WERI-Rb-1 (cell line): Measurements from ENCODE around the gene RHPN2.

Source experiments
- DNase-seq: peaks from one replicate; pipeline ENCODE4 v3.0.0-alpha.2; 2020
- H3K27ac ChIP-seq: fragments of 250-450 bp; sonication (Bioruptor Pico); 2 replicates; pipeline ENCODE4 v1.5.1; 2020; ENCODE audit warnings: mild to moderate bottlenecking, moderate library complexity
- H3K27me3 ChIP-seq: fragments of 250-450 bp; sonication (Bioruptor Pico); 2 replicates; pipeline ENCODE4 v1.5.1; 2021; ENCODE audit warnings: mild to moderate bottlenecking, low read depth, moderate library complexity; ENCODE audit not compliant: insufficient read depth, severe bottlenecking
- H3K36me3 ChIP-seq: fragments of 250-450 bp; sonication (Bioruptor Pico); 2 replicates; pipeline ENCODE4 v1.5.1; 2020; ENCODE audit warnings: mild to moderate bottlenecking, moderate library complexity
- H3K4me3 ChIP-seq: 2 replicates; pipeline ENCODE4 v1.5.1; 2011; ENCODE audit warnings: low read depth, mild to moderate bottlenecking, control low read depth, low read length
- H3K9me3 ChIP-seq: fragments of 250-450 bp; sonication (Bioruptor Pico); 2 replicates; pipeline ENCODE4 v1.5.1; 2021; ENCODE audit warnings: mild to moderate bottlenecking, moderate library complexity; ENCODE audit not compliant: severe bottlenecking
- TF ChIP-seq, protein P1 (sequence below): IDR thresholded peaks from 2 replicates; pipeline ENCODE4 v1.5.1; 2011; ENCODE audit warnings: low read depth, mild to moderate bottlenecking, control low read depth, inconsistent platforms, low read length

Gene RHPN2

DNA sequence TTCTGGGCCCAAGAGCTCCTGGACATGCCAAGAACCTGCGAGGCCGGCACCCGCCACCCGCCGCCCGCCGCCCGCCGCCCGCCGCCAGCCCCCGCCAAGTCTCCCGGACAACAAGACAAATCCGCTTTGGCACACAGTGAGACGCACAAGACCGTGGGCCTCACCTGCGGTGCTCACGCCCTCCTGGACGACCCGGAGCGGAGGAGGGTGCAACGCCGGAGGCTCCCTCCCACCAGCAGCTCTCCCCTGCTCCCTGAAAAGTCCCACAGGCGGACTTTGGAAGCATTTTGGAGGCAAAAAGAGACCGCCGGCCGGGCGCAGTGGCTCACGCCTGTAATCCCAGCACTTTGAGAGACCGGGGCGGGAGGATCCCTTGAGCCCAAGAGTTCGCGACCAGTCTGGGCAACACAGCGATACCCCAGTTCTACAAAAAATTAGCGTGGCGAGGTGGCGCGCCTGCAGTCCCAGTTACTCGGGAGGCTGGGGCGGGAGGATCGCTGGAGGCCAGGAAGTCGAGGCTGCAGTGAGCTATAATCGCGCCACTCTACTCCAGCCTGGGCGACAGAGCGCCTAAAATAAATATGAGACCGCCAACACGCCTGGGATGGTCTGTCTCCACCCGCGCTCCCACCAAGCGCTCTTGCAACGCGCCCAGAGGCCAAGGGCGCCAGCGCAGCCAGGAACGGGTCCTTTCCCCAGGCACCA is 783 bp downstream of the RHPN2 start:
- no peaks in the 10 kb centered on the region for H3K9me3 ChIP-seq
- H3K36me3 ChIP-seq: no peaks in the 10 kb centered on the region
- H3K4me3 ChIP-seq: peak overlapping the region; percentile 93
- no peaks in the 10 kb centered on the region for H3K27me3 ChIP-seq
- H3K27ac ChIP-seq: peak overlapping the region; percentile 49
- peak; percentile 63 for DNase-seq
- TF ChIP-seq, protein P1, sequence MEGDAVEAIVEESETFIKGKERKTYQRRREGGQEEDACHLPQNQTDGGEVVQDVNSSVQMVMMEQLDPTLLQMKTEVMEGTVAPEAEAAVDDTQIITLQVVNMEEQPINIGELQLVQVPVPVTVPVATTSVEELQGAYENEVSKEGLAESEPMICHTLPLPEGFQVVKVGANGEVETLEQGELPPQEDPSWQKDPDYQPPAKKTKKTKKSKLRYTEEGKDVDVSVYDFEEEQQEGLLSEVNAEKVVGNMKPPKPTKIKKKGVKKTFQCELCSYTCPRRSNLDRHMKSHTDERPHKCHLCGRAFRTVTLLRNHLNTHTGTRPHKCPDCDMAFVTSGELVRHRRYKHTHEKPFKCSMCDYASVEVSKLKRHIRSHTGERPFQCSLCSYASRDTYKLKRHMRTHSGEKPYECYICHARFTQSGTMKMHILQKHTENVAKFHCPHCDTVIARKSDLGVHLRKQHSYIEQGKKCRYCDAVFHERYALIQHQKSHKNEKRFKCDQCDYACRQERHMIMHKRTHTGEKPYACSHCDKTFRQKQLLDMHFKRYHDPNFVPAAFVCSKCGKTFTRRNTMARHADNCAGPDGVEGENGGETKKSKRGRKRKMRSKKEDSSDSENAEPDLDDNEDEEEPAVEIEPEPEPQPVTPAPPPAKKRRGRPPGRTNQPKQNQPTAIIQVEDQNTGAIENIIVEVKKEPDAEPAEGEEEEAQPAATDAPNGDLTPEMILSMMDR: no peak

DNA sequence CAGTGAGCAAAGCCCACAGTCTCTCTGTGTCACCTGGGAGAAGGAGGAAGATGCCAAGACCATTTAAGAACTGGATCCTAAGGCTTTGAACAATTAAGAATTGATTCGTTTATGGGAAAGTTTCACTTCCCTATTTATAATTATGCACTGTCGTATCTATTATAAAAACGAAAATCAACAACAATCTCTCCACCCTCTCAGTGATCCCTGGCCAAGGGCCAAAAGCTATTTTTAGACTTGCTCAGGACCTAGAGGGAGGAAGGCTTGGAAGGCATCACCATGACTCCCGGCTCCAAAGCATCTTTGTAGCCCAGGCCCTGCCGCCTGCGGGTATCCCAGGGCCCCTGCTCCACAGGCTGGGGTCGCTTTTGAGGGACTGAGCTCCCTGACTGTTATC is 1.3 kb downstream of the RHPN2 start:
- peaks cover 3% of the 10 kb centered on the region; the same call in 1 of the 2 replicates for H3K36me3 ChIP-seq
- H3K4me3 ChIP-seq: peak overlapping the region; percentile 93
- TF ChIP-seq, protein P1: no peak
- no peaks in the 10 kb centered on the region for H3K9me3 ChIP-seq
- DNase-seq: peak; percentile 15
- no peaks in the 10 kb centered on the region for H3K27me3 ChIP-seq
- no peak overlapping the region for H3K27ac ChIP-seq

DNA sequence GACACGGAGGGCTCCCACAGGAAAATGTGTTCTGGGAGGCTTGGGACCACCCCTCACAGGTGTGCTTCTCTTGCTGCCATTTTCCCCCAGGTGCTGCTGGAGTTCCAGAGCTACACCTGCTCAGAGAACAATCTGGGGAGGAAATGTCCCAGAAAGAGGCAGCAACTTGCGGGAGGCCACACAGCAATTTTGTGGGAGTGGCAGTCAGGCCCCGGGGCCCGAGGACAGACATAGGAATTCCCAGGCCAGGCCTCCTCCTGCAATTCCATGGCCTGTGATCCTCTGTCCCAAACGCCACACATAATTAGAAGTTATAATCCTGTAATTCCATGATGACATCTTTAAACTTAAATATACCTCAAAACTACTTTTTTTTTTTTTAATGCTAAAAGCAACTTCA is 1.8 kb downstream of the RHPN2 start:
- TF ChIP-seq, protein P1: no peak
- no peak for DNase-seq

DNA sequence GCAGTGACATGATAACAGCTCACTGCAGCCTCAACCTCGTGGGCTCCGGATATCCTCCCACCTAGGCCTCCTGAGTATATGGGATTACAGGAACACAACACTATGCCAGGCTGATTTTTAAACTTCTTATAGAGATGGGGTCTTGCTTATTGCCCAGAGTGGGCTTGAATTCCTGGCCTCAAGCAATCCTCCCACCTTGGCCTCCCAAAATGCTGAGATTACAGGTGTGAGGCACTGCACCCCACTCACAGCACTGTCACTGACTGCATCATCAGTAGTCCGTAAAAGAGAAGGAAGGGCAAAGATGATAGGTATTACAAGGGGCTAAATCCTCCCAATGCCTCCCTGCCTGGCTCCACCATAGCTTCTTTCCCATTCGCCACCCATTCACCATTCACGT is 4.1 kb downstream of the RHPN2 start:
- DNase-seq: no peak
- H3K36me3 ChIP-seq: peaks cover 3% of the 10 kb centered on the region
- H3K27ac ChIP-seq: no peak overlapping the region
- H3K9me3 ChIP-seq: no peaks in the 10 kb centered on the region
- H3K4me3 ChIP-seq: no peak overlapping the region
- TF ChIP-seq, protein P1: no peak
- no peaks in the 10 kb centered on the region for H3K27me3 ChIP-seq

More for the DNA sequence above, 1.8 kb downstream of the RHPN2 start:
- peak overlapping the region; percentile 93 for H3K4me3 ChIP-seq
- no peaks in the 10 kb centered on the region for H3K9me3 ChIP-seq
- H3K27me3 ChIP-seq: no peaks in the 10 kb centered on the region
- H3K27ac ChIP-seq: no peak overlapping the region
- H3K36me3 ChIP-seq: peaks cover 3% of the 10 kb centered on the region

DNA sequence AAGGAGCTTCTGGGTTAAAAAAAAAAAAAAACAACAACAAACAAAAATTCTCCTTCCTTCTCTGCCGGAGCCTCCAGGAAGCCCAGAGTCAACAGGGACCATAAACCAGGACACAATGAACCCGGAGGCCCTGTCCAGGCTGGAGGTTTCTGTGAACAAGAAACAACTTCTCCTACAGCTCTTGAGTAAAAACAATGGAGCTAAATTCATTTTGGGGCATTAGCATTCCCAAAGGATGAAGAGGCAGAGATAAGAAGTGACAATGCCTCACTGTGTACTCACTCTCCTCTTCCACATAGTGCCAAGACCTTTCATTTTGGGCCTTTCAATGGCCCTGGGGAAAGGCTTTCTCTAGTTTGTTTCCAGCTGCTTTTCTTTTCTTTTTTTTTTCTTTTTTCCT is 9.0 kb downstream of the RHPN2 start:
- H3K36me3 ChIP-seq: peaks cover 25% of the 10 kb centered on the region
- TF ChIP-seq, protein P1: no peak
- H3K27ac ChIP-seq: no peak overlapping the region
- H3K9me3 ChIP-seq: no peaks in the 10 kb centered on the region
- no peak overlapping the region for H3K4me3 ChIP-seq
- DNase-seq: no peak
- no peaks in the 10 kb centered on the region for H3K27me3 ChIP-seq

DNA sequence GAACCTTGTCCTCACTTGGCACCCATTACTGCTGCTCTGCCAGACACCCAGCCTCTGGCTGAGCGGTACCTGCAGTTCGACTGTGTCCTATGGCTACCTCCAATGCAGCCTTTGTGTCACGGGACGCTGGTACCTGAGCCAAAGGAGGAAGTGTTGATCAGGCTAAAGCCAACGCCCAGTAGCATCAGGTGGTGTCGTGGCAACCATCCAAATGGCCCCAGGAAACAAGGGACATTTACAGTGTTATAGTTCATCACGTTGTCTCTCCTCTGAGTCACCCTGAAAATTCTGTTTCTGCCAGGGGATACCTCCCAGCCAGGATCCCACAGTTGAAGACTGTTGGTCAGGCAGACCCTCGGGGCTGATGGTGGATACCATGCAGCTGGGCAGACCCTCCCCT is 10.1 kb downstream of the RHPN2 start:
- DNase-seq: no peak
- H3K27ac ChIP-seq: no peak overlapping the region
- no peaks in the 10 kb centered on the region for H3K27me3 ChIP-seq
- H3K9me3 ChIP-seq: no peaks in the 10 kb centered on the region
- peaks cover 26% of the 10 kb centered on the region for H3K36me3 ChIP-seq
- H3K4me3 ChIP-seq: no peak overlapping the region
- TF ChIP-seq, protein P1: no peak
